SHP77 (cell line): ENCODE measurements around the gene VAV2.
A peak's percentile ranks its signal among the peaks of the same experiment; 100 is the strongest.

ENCODE experiments used
- DNase-seq, 2 experiments: peaks; one replicate each; lab custom pipeline; 2025; lab: John Stamatoyannopoulos, UW

Gene VAV2

DNA sequence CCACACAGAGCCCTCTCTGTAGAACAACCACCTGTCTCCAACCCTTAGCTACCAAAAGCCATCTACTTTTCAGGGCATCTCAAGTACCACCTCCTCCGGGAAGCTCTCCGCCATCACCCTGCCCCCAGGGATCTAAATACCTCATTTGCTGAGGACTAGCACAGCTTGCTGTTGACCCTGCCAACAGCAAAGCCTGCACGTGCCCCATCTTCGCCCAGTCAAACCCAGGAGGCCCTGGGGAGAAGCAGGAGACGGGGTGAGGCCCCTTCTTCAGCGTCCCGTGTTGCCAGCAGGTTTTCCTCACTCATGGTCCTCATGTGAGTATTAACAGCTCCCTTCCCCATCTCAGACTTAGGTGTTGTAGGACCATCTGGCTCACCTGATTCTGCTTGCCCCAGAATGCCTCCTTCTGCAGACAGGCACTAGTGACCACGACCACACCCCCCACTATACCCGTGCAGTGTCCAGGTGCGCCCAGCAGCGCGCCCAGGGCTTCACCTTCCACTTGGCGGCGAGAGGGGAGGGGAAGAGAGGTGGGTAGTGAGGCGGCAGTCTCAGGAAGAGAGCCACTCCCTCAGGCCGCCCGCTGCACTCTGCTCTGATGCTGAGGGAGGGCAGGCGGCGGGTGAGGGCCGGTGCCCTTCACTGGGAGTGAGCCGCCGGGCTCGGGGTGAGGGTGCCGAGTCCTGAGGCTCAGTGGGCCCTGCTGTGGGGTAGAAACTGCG is 11.1 kb downstream of the VAV2 start:
- no peak for DNase-seq

DNA sequence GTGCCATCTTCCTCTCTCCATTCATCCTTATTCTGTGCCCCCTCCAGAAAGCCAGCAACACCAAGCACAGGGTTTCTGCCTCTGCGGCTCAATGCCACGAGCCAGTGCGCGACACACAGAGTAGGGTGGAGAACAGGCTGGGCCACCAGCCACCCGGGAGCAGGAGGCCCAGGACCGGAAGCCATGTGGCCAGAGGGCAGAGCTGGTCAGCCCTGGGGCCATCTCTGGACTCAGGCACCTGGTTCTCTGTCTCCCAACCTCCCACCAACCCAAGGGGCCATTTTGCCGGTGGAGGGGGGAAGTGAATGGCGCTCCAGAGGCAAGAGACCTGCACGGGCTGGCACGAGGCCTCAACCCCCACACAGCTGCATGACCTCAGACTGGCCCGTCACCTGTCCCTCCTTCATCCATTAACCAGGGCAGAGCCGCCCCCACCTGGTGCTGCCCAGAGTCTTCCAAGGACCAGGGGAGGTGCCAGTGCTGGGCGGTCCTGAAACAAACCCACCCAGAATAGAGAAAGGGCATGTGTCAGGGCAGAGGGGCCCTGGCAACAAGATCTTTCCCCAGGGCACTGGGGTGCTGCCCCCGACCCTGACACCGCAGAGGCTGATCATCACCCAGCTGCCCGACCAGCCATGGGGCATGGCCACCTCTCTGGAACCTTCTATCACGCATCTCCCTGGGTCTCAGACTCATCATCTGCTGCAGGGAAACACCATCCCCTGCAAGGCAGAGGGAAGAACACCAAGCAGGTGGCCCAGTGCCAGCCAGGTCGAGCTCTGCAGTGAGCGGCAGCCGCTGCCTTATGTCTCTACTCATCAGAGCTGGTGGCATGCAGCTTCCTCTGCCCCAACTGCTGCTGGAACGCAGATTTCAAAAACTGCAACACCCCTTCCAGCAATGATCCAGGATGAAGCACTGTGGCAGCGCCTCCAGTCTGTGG is 11.9 kb downstream of the VAV2 start:
- DNase-seq = peak in 1 of 2 experiments; percentile 18

DNA sequence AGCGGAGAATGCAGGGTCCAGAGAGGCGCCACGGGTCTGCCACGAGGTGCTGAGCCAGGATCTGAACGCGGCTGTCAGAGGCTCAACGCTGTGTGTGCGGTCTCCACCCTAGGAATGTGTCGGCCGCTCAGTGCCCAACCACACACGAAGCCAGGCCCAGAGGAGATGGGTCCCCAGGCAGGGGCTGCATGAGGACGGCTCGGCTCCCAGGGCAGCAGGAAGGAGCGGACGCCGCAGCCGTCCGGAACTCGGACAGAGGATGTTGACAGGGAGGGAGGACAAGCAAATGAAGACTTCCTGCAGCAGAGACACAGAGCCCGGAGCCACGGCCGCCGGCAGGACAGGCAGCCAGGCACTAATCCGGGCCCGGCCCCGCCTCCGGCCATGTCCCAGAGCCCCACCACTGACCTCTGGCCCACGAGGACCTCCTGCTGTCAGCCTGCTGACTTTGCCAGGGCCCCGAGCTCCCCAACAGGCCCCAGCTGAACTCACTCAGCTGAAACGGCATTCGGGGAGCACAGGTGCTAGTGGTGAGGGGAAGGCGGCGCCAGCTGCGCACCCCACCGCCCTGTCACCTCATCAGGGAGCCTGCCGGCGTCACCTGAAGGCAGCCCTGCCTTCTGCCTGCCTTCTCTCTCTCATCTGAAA is 12.7 kb downstream of the VAV2 start:
- DNase-seq = no peak

DNA sequence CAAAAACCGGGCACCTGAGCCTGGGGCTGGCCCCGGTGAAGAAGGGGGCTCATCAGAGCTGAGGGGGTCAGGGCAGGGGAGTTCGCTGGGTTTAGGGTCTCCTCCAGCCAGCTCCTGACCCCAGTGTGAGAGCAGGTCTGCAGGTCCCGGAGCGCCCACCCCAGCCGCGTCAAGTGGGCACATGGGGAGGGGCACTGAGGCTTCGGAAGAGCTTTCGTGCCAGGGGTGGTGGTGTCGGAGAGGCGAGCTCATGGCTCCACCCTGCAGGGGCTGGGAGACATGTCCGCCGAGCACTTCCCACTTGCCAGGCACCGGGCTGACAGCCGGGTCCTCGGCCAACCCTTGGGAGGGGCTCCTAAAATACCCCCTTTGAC is 13.2 kb downstream of the VAV2 start:
- DNase-seq = no peak

DNA sequence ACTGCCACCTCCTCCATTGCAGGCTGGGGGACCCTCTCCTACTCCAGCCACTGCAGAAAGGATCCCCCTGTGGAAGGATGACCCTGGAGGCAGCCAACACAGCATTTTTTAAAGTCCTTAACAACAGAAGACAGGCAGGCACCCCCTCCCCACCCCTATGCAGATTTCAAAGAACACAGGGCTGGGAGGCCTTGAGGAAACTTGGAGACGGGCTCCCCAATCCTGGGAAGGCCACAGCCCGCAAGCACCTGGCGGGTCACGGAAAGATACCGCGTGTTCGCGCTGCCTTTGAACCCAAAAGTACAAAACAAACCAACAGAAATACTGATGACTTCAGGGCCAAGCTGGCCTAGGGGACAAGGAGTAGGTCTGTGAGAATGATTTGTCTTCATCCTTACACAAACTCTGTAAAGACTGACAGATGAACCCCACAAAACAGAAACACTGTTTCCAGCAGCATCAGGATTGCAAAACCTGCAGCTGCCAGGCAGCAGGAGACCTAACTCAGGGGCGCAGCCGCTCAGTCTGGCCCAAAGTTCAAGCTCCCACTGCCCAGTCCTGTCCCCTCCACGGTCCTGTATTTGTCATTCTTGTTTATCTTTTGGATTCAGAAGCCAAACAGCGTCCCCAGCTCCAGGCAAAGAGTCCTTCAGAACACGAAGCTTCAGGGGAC is 13.8 kb downstream of the VAV2 start:
- no peak for DNase-seq

DNA sequence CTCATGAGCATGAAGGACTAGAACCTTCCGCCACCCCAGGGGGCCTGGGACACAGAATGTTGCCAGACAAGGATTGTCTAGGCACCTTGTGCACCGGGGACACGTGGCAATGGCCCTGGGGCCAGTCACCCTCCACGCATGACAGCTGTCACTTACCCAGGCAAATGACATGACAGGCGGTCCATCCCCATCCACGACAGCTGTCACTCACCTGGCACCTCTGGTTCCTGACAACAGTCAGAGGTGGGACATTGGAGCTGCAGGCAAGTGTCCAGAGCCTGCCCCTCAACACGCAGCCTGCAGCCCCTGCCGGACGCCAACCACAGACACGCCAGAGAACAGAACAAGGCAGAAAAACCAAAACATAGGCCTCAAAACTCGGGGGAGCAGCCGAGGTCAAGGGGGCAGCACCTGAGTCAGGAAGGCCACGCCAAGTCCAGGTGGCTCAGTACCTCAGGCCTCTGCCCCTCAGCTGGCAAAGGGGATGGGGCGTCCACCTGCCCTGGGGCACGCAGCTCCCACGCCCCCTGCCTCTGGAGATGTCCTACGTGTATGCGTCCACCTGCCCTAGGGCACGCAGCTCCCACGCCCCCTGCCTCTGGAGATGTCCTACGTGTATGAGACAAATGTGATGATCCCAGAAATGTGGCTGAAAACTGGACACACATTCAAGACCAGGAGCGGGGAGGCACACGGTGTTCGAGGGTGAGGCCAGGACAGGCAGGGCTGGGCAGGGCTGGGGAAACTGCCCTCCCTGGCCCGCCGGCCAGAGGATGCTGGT is 14.5 kb downstream of the VAV2 start:
- no peak for DNase-seq

DNA sequence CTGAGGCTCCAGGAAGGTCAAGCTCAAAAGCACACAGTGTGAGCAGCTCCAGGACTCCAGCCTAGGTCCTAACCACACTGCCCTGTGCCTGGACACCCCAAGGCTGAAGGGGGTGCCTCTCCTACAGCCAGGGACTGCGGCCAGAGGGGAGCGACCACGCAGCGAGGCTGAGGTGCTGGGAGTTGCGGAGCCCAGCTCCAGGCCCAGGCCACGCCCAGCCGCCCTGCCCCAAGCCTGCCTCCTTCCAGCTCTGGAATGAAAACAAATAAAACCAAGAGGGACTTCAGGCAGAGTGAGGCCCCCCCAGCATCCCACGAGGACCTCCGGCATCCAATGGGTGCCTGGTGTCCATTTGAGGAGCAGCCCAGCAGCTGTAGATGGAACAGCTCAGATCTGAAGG is 15.2 kb downstream of the VAV2 start:
- DNase-seq = no peak

DNA sequence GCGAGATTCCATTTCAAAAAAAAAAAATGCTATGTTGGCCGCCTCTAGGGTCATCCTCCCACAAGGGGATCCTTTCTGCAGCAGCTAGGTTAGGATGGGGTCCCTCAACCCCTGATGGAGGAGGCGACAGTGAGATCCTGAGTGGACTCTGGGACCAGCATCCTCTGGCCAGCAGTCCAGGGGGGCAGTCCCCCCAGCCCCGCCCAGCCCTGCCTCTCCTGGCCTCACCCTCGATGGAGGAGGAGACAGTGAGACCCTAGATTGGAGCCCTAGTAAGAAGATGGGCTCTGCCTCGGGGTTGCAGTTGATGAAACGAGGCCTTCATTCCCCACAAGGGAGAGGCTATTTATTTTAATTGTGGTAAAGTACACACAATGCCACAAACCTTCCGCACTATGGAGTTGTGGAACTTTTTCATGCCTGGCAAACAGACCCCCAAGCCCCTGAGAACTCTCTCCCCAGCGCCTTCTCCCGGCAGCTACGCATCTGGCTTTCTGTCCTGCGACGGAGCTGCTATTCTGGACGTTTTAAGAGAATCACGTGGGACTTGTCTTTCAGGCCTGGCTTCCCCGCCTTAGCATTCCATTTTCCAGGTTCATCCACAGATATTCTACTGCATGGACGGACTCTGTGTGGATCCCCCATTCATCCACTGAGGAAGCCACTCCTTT is 15.8 kb downstream of the VAV2 start:
- DNase-seq = no peak

DNA sequence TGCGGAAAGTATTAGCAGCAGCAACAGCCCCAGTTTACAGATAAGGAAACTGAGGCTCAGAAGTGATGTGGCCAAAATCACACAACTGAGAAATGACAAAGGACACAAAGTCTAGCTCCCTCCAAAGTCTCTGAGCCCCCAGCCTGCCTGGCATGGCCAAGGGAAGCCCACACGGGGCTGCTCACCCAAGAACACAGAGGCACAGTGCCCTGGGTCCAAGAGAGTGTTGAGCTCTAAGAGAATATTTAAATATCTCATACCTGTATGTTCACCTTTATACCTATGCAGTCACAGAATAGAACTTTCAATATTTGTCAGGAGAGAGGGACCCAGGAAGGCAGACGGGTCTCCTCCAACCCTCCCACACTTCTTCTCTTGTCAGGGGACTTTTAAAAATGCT is 16.6 kb downstream of the VAV2 start:
- no peak for DNase-seq

DNA sequence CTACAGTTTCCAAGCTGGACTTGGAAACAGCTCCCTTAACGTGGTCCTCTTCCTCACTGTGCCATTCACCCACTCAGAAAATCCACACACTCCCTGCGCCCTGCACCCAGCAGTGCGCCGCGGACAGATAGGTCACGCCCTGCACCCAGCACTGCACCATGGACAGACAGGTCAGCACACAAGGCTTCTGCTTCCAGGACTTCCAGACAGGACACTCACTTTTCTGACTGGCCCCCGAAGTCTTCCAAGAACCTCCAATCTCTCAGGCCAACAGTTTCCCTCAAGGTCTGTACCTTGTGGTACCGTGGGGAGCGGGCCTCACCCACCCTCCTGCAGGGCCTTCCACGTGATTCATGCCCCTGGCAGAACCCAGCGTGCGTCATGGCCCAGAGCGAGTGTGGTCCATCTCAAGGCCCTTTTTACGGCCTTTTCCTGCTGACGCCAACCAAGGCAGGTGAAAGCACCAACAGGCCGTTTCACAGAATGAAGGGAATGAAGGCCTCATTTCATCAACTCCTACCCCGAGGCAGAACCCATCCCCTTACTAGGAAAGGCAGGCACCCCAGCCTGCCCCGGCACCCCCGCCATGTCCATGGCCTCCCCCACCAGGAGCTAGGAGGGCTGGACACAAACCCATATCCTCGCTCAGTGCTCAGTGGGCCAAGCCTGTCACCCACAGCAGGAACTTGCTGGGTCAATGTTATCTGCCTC is 17.3 kb downstream of the VAV2 start:
- DNase-seq = no peak

DNA sequence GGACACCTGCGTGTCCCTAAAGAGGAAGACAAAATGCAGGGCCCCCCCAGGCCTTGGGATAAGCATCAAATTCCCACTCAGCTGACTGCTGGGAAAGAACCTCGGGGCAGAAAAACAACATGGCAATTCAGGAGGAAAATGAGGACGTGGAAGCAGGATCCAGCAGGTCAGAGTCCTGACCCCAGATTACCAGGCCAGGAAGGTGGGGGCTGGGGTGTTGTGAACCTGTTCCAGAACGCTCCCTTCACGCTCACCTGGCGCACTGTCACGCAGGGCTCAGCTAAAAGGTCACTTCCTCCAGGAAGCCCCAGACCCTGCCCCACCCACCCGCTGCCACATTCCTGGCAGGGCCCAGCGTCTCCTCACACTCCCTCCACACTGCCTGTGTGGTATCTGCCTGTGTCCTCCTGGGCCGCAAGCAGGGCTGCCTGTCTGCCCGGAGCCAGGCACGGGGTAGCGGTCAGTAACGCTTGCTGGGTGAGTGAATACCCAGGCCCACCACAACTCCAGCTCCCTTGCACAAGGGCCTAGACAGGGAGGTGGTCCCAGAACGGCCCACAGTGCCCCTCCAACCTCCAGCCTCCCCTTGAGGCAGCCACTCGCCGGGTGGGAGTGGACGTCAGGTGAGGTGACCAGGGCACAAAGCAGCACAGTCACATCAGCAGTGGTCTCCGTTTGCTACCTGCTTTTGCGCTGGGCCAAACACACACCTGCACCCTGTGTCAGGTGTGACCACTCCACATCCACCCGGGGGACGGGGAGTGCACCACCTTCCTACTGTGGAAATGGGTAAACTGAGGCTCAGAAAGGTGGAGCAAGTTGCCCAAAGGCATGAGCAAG is 18.1 kb downstream of the VAV2 start:
- no peak for DNase-seq

DNA sequence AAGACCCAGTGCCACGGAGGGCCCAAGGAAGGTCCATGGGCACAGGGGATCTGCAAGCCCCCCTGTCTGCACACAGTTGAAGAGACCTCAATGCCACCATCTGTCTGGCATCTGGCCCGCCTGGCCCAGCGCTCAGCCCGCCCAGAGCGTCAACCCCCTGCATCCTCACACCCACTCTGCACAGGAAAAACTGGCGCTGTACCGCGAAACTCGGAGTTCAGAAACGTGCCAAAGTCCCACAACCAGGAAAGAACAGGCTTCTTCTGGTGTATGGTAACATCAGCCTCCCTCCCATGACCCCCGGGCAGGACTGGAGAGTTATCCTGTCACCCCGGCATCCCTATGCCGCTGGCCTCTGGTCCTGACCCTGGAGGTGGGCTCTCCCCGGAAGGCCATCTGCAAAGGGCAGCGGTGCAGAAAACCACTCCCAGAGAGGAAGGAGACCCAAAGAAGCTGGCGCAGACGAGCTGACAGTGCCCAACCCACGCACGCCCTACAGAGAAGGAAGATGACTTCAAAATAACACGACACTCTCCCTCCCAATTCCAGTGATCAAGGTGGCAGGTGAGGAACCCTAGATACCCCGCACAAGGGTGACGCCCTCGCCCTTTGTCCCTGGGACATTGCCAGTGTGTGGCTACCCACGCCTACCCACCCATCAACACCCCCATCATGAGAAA is 18.9 kb downstream of the VAV2 start:
- DNase-seq = no peak

DNA sequence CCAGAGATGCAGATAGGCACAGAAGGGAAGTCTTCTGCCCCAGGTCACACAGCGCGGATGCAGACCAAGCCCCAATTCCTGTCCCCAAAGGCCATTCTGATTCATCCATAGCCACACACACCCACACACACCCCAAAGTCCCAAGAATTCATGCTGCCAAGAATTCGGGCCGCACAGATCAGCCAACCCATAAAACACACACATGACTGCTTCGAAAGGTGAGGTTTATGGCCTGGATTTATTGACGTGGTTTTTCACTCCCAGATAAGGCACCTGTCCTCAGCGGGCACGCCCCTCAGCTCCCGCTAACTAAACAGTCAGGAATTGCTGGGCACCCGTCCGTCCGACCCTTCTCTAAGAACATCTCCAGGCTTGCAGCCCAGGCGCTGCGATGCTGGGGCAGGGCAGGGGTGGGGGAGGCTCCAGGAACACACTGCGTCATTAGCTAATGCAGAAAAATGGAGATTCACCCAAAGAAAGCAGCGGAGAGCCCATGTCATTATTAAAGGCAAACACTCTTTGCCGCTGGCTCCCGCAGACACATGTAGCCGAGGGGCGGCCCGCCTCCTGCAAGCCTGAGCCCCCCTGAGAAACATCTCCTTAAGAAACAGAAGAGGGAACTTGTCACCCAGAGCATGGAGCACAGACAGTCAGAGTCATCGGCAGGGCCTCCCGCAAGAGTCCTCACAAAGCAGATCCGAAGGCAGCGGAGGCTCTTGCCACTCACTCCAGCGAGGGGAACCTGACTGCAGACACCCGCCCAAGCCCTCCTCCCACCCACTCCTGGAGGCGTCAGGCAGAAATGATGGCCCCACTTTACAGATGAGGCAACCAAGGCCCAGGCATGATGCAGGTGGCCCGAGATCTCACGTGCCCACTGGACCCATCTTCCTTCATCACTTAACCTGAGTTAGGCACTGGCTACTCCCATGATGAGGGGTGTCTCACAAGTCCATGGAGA is 19.9 kb downstream of the VAV2 start:
- no peak for DNase-seq

DNA sequence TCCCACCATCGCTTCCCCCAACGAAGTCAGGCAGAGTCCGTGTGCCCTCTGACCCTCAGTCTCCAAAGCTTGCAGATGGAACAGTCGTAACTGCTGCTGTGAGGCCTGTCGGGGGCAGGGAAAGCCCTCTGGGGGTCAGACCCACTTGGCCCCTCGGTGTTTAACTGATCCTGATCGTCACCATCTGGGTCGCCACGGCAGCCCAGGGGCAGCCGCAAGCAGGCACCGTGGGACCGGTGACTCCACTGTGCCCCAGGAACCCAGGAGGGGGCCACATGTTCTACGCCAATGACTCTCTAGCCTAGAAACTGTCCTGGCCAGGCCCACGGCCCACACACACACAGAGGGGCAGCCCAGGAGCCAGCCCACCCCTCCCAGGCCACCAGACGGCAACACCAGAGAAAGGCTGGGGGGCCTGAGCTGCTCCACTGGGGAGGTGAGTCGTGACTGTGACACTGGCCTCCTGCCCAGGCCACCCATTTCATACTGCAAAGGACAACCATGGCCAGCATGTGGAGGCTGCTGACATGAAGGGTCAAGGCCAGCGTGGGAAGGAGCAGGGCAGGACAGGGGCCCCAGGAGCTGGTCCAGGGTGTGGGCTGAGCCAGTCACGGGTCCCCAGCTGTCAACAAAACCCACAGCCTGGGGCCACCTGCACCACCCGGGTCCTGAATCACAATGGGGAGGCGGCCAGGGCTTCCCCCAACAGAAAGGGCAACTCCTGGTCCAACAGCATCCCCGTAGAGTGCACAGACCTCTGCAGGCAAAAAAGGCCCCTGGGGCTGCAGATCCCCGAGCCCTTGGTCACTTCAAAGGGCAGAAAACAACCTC is 20.8 kb downstream of the VAV2 start:
- DNase-seq = no peak

DNA sequence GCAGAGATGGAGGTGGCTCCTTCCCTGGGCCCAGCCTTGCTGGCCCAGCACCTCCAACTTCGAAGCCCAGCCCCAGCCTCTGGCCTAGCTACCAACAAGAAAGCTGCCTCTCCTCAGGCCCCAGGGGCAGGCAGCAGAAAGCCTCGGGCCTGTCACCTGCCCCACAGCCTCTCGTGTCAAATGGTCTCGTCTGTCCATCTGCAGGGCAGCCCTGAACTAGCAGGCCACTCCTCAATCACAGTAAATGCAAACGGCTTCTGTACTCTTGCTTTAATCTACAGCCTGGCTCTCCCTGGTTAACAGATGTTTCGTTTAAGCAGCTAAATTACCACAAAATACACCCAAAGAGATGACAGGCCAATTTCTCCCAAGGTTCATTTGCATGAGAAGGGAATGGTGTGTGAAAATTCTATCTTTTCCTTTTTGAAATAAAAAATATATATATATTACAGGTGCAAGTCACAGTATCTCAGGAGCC is 21.5 kb downstream of the VAV2 start:
- DNase-seq = no peak
